Hepatocyte (in vitro differentiated cells): ENCODE measurements around the gene DNASE1.

Source experiments
- CTCF ChIP-seq: fragments of 200-600 bp; sonication (generic); IDR thresholded peaks from 2 replicates; pipeline ENCODE4 v1.5.1; 2016; ENCODE audit warnings: antibody characterized with exemption, mild to moderate bottlenecking; ENCODE audit not compliant: poor library complexity
- EZH2 ChIP-seq: fragments of 200-600 bp; sonication (generic); IDR thresholded peaks from 2 replicates; pipeline ENCODE4 v1.6.1; 2016; ENCODE audit warnings: antibody characterized with exemption, mild to moderate bottlenecking, borderline replicate concordance

- no peak for TF ChIP-seq CTCF
- TF ChIP-seq EZH2, result no peak
Measured at GRCh38 chr16:3655396-3656159, 1.1 kb downstream of the DNASE1 start.
